Nephron progenitor cell (in vitro differentiated cells): ENCODE results near the gene PLXNA4.

Source experiments
- DNase-seq: peaks from one replicate; pipeline ENCODE4 v3.0.0; 2021
- H3K27ac Mint-ChIP-seq: 2 replicates; pipeline ENCODE4 v1.8.0; 2021; ENCODE audit warnings: mild to moderate bottlenecking, moderate library complexity, mixed read lengths
- H3K27me3 Mint-ChIP-seq: 2 replicates; pipeline ENCODE4 v1.8.0; 2021; ENCODE audit warnings: mild to moderate bottlenecking, low read depth, mixed read lengths; ENCODE audit not compliant: poor library complexity
- H3K36me3 Mint-ChIP-seq: 2 replicates; pipeline ENCODE4 v1.8.0; 2021; ENCODE audit warnings: low read depth, mixed read lengths
- H3K4me1 Mint-ChIP-seq: 2 replicates; pipeline ENCODE4 v1.8.0; 2021; ENCODE audit warnings: mixed read lengths
- H3K4me3 Mint-ChIP-seq: 2 replicates; pipeline ENCODE4 v1.8.0; 2021; ENCODE audit warnings: mild to moderate bottlenecking, moderate library complexity, mixed read lengths
- H3K9me3 Mint-ChIP-seq: 2 replicates; pipeline ENCODE4 v1.8.0; 2021; ENCODE audit warnings: mild to moderate bottlenecking, moderate library complexity, mixed read lengths
- CTCF ChIP-seq: fragments of 200-600 bp; sonication (generic); IDR thresholded peaks from 2 replicates; pipeline ENCODE4 v1.5.0; 2021; ENCODE audit warnings: antibody characterized with exemption

PLXNA4 gene

GRCh38 chr7:132092106-132092505 lies 484.2 kb downstream of the PLXNA4 start:
- Mint-ChIP-seq H3K27me3 (peaks cover 43% of the 10 kb centered on the region), H3K36me3 (no peaks in the 10 kb centered on the region), H3K27ac (no peak overlapping the region), H3K9me3 (no peaks in the 10 kb centered on the region), H3K4me1 (no peaks in the 10 kb centered on the region), H3K4me3 (no peak overlapping the region)
- no peak for TF ChIP-seq CTCF
- no peak for DNase-seq

- Mint-ChIP-seq H3K4me1 (no peaks in the 10 kb centered on the region), H3K4me3 (no peak overlapping the region), H3K36me3 (no peaks in the 10 kb centered on the region), H3K9me3 (no peaks in the 10 kb centered on the region), H3K27me3 (peaks cover 39% of the 10 kb centered on the region), H3K27ac (no peak overlapping the region)
- DNase-seq: no peak
- no peak for TF ChIP-seq CTCF
Measured at GRCh38 chr7:132091706-132092105, 484.6 kb downstream of the PLXNA4 start.

GRCh38 chr7:132090444-132090843 lies 485.8 kb downstream of the PLXNA4 start:
- no peaks in the 10 kb centered on the region for H3K4me1 Mint-ChIP-seq
- H3K36me3 Mint-ChIP-seq: no peaks in the 10 kb centered on the region
- no peak overlapping the region for H3K4me3 Mint-ChIP-seq
- no peaks in the 10 kb centered on the region for H3K9me3 Mint-ChIP-seq
- no peak for TF ChIP-seq CTCF
- no peak for DNase-seq
- H3K27ac Mint-ChIP-seq: no peak overlapping the region
- peaks cover 33% of the 10 kb centered on the region for H3K27me3 Mint-ChIP-seq

GRCh38 chr7:132089356-132089755 lies 486.9 kb downstream of the PLXNA4 start:
- no peak overlapping the region for H3K4me3 Mint-ChIP-seq
- no peak for DNase-seq
- H3K36me3 Mint-ChIP-seq: no peaks in the 10 kb centered on the region
- no peaks in the 10 kb centered on the region for H3K4me1 Mint-ChIP-seq
- no peaks in the 10 kb centered on the region for H3K9me3 Mint-ChIP-seq
- H3K27ac Mint-ChIP-seq: no peak overlapping the region
- no peak for TF ChIP-seq CTCF
- H3K27me3 Mint-ChIP-seq: peaks cover 33% of the 10 kb centered on the region

- H3K4me3 Mint-ChIP-seq: no peak overlapping the region
- H3K27me3 Mint-ChIP-seq: peaks cover 22% of the 10 kb centered on the region
- H3K36me3 Mint-ChIP-seq: no peaks in the 10 kb centered on the region
- no peaks in the 10 kb centered on the region for H3K9me3 Mint-ChIP-seq
- peaks cover 10% of the 10 kb centered on the region for H3K4me1 Mint-ChIP-seq
- TF ChIP-seq CTCF: no peak
- no peak overlapping the region for H3K27ac Mint-ChIP-seq
- DNase-seq: no peak
Measured at GRCh38 chr7:132087421-132087820, 488.8 kb downstream of the PLXNA4 start.

GRCh38 chr7:132084776-132085388 lies 491.4 kb downstream of the PLXNA4 start:
- H3K27me3 Mint-ChIP-seq: peaks cover 23% of the 10 kb centered on the region
- peaks cover 19% of the 10 kb centered on the region for H3K4me1 Mint-ChIP-seq
- no peak overlapping the region for H3K27ac Mint-ChIP-seq
- no peak overlapping the region for H3K4me3 Mint-ChIP-seq
- H3K9me3 Mint-ChIP-seq: no peaks in the 10 kb centered on the region
- no peak for DNase-seq
- TF ChIP-seq CTCF: no peak
- H3K36me3 Mint-ChIP-seq: no peaks in the 10 kb centered on the region
